ENCODE results near the gene ARHGAP6.
"Not testable (repeated sequence)": the region's sequence is repeated elsewhere in the genome, so short reads cannot be mapped to it uniquely, and the experiment has no call there.

ARHGAP6 gene

DNA sequence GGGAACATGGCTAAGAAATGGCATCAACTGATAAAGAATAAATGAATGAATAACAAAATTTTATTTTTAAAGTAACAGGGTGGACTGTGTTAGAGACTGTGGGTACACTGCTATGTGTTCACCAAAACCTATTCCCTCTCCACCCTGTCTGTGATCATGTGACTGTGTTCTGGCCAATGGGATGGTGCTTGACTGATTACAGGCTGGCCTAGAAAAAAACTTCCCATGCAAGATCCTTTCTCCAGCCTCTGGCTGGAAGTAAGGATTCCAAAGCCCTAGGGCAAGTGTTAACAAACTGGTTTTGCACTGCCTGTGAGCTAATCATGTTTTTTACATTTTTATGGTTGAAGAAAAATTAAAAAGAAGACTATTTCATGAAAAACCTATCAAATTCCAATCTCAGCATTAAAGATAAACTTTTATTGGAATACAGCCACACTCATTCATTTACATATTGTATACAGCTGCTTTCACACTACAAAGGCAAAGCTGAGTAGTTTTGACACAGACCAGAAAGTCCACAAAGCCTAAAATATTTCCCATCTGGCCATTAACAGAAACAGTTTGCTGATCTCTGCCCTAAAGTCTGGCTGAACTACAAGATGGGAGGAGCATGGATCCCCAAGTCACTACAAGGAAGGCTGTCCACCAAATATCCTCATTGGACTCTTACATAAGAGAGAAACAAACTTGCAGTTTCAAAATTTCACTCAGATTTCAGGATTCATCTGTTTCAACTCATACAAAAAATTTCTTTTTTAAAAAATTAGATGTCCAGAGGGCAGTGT lies 133.2 kb downstream of the ARHGAP6 start:
- DNase-seq (ENCODE audit: low spot score) = no peak

- no peak for DNase-seq (ENCODE audit: low spot score)
Observed at GRCh38 chrX:11531226-11531625, 134.5 kb downstream of the ARHGAP6 start.

DNA sequence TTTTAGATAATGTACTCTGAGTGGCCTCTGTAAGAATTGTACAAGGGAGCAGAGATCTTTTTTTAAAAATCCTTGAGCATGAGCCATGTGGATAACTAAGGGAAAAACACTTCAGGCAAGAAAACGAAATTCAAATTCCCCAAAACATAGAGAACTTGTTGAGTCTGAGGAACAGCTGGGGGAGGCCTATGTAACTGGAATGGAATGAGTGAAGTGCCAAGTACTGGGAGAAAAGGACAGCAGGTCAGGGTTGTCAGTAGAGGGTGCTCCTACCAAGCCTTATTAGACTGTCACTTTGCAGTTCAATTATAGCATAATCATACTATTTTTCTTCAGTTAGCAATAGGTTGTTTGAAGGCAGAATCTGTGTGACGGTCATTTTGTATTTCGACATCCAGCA lies 135.1 kb downstream of the ARHGAP6 start:
- DNase-seq (ENCODE audit: low spot score) = no peak

- no peak for DNase-seq (ENCODE audit: low spot score)
Observed at GRCh38 chrX:11528623-11529022, 137.1 kb downstream of the ARHGAP6 start.

DNA sequence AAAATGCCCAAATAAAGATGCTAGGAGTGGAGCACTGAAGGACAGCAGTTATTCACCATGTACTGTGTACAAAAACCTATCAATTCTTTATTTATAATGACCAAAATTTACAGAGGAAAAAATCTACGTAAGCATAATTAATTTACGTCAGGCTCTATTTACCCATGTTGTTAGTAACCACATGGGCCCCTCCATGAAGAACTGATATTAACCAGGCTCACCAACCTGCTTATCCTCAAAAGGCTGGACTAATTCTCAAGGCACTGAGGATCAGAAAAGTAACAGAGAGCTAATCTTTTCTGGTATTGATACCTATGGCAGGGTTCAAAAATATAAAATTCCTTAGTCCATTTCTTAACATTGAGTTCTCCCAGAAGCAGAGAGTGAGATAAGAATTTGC lies 140.0 kb downstream of the ARHGAP6 start:
- no peak for DNase-seq (ENCODE audit: low spot score)

DNA sequence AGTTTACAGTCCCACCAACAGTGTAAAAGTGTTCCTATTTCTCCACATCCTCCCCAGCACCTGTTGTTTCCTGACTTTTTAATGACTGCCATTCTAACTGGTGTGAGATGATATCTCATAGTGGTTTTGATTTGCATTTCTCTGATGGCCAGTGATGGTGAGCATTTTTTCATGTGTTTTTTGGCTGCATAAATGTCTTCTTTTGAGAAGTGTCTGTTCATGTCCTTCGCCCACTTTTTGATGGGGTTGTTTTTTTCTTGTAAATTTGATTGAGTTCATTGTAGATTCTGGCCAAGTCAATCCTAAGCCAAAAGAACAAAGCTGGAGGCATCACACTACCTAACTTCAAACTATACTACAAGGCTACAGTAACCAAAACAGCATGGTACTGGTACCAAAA lies 146.5 kb downstream of the ARHGAP6 start:
- DNase-seq (ENCODE audit: low spot score) = not testable (repeated sequence)

DNA sequence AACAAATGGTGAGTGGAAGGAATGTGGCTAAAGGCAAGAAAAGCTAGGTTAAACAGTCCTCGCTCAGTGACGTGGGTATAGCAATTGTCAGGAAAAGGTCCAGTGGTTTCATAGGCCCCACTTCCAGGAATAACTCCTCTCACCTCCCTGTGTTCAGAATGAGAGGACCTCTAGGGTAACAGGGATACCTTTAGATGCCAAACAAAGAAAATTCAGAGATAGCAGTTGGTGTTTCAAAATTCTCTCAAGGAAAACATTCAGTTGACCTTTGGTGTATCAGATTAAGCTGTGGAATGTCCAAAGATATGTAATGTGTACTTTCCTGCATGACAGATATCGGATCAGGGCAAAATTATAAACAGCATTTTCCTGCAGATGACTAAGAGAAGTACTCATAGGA lies 155.9 kb downstream of the ARHGAP6 start:
- DNase-seq (ENCODE audit: low spot score) = no peak

- DNase-seq (ENCODE audit: low spot score) = no peak
Observed at GRCh38 chrX:11504234-11504633, 161.5 kb downstream of the ARHGAP6 start.

DNA sequence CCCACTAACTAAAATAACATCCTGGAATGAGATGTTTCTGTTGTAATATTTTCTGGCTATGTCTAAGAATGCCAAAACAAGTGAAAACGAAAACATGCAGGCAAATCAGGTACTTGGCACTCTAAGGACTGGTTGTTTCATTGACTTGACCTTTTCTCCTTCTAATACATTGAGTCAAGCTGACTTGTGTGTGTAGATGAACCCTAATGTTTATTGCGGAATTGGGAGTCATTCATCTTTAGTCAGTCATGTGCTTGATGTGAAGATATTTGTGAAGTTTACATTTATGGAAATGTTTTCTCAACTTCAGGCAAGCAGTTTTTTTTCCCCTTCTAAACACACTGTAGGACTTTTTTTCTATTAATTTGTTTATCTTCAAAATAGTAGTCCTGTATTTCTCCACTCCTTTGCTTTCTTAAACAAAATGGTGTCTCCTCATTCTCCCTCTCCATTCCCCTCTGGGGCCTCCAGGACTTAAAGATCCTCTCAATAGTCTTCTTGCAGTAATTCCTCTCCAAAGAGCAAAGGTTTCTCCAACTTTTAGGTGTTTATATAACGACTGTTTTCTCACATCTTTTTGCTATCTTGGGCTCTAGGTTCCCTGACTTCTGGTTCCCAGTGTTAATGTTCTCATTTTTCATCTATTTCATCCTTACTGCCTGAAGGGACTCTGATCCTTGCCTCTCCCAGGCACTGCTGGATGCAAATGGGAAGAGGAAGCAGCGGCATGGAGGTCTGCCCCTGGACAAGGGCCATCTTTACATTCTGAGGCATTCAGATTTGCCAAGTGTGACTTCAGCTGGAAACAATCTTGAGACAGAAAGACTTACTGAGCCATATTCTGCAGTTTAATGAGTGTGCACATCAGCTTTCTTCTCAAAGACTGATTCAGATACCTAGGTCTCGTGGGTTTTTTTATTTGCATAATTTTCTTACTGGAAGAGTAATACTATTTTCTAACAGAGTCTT lies 166.4 kb downstream of the ARHGAP6 start:
- DNase-seq (ENCODE audit: low spot score) = peak; percentile 62

- not testable (repeated sequence) for DNase-seq (ENCODE audit: low spot score)
Observed at GRCh38 chrX:11491375-11491774, 174.3 kb downstream of the ARHGAP6 start.

- DNase-seq (ENCODE audit: low spot score) = no peak
Observed at GRCh38 chrX:11484290-11484689, 181.4 kb downstream of the ARHGAP6 start.

GRCh38 chrX:11481035-11481434 lies 184.7 kb downstream of the ARHGAP6 start:
- no peak for DNase-seq (ENCODE audit: low spot score)

- DNase-seq (ENCODE audit: low spot score) = no peak
Observed at GRCh38 chrX:11480626-11481025, 185.1 kb downstream of the ARHGAP6 start.

DNA sequence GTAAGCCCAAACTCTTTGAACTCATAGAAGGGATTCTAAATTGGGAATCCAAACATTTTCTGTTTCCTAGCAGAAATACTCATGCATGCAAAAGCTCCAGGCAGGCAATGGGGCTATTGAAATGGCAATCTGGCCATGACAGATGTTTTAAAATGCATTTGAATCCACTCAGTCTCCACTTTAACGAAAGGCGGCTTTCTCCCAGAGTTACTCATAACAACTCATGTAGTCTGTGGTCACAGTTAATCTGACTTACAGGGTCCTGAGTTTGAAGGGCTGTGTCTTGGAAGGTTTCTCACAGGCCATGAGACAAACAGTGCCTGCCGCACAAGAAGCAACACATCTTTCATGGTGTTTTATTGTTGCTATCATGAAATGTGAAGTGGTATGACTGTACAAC lies 186.8 kb downstream of the ARHGAP6 start:
- DNase-seq (ENCODE audit: low spot score) = no peak

DNA sequence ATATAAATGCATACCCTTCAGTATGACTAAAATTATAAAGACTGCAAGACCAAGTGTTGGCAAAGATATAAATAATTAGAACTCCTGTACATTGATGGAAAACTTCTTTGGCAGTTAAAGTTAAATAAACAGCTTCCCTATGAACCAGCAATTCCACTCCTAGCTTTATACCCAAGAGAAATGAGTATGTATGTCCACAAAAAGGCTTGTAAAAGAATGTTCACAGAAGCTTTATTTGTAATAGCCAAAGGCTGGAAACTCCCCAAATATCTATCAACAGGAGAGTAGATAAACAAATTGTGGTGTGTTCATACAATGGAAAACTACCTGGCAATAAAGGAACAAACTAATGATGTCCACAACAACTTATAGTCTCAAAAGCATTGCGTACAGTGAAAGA lies 187.7 kb downstream of the ARHGAP6 start:
- no peak for DNase-seq (ENCODE audit: low spot score)

DNA sequence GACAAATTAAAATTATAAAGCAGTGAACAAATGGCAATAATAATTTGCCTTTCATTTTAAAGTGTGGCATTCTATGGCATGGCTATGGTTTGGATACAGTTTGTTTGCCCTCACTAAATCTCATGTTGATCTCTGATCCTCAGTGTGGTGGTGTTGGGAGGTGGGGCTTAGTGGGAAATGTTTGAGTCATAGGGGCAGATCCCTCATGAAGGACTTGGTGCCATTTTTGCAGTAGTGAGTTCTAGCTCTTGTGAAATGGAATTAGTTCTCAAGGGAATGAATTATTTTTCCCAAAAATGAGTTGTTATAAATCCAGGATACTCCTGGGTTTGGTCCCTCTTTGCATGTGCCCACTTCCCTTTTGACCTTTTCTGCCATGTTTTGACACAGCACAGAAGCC lies 191.1 kb downstream of the ARHGAP6 start:
- no peak for DNase-seq (ENCODE audit: low spot score)

DNA sequence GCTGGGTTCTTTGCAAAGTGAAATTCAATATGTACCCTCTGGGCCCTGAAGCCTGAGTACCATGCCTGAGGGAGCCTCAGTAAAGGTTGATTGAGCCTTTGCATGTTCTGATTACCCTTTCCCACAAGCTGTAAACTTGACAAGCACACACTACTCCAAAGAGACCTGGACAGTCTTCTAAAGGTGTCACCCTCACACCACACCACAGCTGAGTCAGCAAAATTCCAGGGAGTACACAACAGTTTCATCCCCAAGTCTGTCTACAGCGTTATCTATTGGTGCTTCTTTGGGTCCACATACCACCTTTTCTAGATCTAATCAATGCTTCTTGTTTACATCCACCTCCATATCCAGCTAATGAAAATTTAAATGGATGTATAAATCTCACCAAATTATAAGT lies 191.7 kb downstream of the ARHGAP6 start:
- no peak for DNase-seq (ENCODE audit: low spot score)

DNA sequence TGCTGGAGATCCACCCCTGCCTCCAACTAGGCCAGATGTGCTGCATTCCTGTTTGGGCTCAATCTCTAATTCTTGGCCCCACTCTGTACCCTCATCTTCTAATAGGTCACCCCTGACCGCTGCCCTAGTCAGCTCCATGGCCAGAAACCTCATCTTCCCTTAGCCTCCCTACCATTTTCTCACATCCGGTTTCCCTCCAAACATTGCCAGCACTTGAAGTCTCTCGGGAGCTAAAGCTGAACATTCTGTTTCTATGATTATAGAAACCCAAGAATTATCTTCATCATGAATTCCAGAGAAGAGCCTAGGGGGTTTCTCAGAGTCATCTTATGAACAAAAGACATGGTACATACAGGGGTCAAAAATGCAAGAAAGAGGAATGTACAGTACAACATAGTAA lies 192.8 kb downstream of the ARHGAP6 start:
- no peak for DNase-seq (ENCODE audit: low spot score)

DNA sequence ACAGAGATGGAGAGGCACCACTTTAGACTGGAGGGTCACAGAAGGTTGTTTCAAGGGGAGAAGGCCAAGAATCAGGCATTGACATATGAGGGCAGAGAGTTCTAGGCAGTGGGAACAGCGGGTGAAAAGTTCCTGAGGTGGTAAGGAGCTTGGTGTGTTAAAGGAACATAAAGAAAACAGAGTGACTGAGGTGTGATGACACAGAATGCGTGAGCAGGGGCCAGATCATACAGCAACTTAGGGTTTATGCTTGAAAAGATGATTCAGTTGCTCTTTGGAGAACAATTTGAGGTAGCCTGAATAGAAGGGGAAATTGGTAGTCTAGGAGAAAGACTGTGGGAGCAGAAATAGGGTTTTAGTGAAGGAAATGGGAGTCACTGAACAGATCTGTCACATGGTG lies 193.3 kb downstream of the ARHGAP6 start:
- DNase-seq (ENCODE audit: low spot score) = no peak

DNA sequence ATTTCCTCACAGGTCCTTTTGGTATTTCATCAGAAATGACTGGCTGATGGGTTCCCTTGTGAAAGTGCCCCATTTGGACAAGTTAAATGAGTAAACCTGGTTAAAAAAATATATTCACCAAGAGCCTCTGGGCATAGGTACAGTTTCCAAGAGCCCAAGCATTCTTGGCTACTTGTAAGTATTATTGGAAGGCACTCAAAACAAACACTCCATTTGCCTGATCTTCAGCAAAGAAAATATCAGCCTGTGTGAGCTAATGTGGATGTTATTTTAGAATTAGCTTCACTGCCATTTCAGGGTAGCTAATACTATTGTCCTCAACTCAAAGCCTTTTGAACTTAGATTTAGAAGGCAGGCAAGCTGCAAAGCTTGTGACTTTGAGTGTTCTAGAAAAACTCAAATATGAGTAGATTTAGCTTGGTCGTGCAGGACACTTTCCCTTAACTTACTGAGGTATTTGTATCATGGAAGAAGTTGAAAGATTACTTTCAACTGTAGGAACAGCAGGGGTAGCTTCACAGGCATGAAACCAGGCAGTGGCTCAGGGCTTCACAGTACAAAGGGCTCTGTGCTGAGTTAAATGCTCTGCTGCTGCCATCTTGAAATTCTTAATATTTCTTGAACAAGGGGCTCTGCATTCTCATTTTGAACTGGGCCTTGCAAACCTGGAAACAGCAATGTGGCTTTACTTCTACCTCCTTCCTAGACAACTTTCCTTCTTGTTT lies 195.3 kb downstream of the ARHGAP6 start:
- DNase-seq (ENCODE audit: low spot score) = no peak

GRCh38 chrX:11465648-11466411 lies 199.9 kb downstream of the ARHGAP6 start:
- DNase-seq (ENCODE audit: low spot score) = no peak

All from left forelimb (tissue), 1 donor.